ENCODE measurements around the gene MEIS3.

MEIS3 gene

DNA sequence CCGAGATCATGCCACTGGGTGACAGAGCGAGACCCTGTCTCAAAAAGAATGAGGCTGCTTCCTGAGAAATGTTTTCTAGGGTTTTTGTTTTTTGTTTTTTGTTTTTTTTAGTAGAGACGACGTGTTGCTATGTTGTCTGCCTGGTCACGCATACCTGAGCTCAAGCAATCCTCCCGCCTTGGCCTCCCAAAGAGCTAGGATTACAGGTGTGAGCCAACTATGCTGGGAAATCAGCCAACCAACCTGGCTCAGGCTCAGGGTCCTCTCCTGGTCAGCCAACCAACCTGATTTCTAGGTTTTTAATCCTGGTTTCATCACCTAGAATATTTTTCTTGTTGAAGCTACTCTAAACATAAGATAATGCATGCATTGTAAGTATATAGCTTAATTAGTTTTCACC lies 62.4 kb downstream of the MEIS3 start:
- no peak for DNase-seq

DNA sequence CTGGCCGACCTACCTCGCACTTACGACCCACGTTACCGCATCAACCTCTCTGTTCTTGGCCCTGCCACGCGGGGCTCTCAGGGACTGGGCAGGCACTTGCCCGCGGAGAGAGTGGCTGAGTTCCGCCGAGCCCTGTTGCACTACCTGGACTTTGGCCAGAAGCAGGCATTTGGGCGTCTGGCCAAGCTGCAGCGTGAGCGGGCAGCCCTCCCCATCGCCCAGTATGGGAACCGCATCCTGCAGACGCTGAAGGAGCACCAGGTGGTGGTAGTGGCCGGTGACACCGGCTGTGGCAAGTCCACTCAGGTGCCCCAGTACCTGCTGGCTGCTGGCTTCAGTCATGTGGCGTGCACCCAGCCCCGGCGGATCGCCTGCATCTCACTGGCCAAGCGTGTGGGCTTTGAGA lies 66.0 kb downstream of the MEIS3 start:
- no peak for DNase-seq

Data from T-helper 2 cell (primary cell).